Panc1 (cell line): ENCODE results near the gene IGFBP1. TPM values are rescaled to one million over a fixed set of nuclear protein-coding genes. Genes with fewer than 3 reads are reported as not detected.
A peak's percentile ranks its signal among the peaks of the same experiment; 100 is the strongest.

Source experiments
- ATAC-seq: fragments of 200-7000 bp; cut with Tn5 transposase; 2 replicates; pipeline ENCODE4 v1.9.1; 2020; ENCODE audit warnings: mild to moderate bottlenecking, moderate library complexity
- BruUV-seq: library from RNA; stranded (reverse); fragments of 400-500 nt; replicated peaks from 2 replicates; lab custom pipeline; 2021; lab: Mats Ljungman, UMichigan
- CTCF ChIA-PET: fragments of 300-600 bp; sonication (Branson Sonifier 250); formaldehyde crosslinking; loops from one replicate; lab custom pipeline; 2022; ENCODE audit warnings: antibody characterized with exemption; lab: Charles Lee
- POLR2A ChIA-PET: fragments of 300-600 bp; sonication (Branson Sonifier 250); formaldehyde crosslinking; loops from one replicate; lab custom pipeline; 2022; ENCODE audit warnings: antibody characterized with exemption; lab: Charles Lee
- DNase-seq: peaks from one replicate; pipeline ENCODE4 v3.0.0-alpha.2; 2010; ENCODE audit warnings: low read depth, low spot score
- H3K27ac ChIP-seq: 2 replicates; pipeline ENCODE4 v1.5.1; 2011; ENCODE audit warnings: mild to moderate bottlenecking, low read length, inconsistent platforms
- H3K27me3 ChIP-seq: fragments of 200-500 bp; sonication (Bioruptor generic); 2 replicates; pipeline ENCODE4 v1.6.0; 2014; ENCODE audit warnings: low read length, inconsistent platforms; ENCODE audit not compliant: control insufficient read depth, insufficient read depth
- H3K36me3 ChIP-seq: fragments of 200-500 bp; sonication (Bioruptor generic); 2 replicates; pipeline ENCODE4 v1.5.1; 2014; ENCODE audit warnings: inconsistent platforms, mild to moderate bottlenecking, low read length, moderate library complexity; ENCODE audit not compliant: control insufficient read depth, insufficient read depth
- H3K4me1 ChIP-seq: 2 replicates; pipeline ENCODE4 v1.5.1; 2011; ENCODE audit warnings: inconsistent platforms, mild to moderate bottlenecking, low read length, moderate library complexity; ENCODE audit not compliant: control insufficient read depth, insufficient read depth
- H3K4me3 ChIP-seq, 2 experiments: 2 replicates each; pipeline ENCODE4 v1.5.1; 2011 to 2012; ENCODE audit warnings: low read depth in 2 of 2, low read length in 2 of 2, mild to moderate bottlenecking in 2 of 2, inconsistent platforms in 1 of 2, moderate library complexity in 1 of 2
- H3K9me3 ChIP-seq: fragments of 200-500 bp; sonication (Bioruptor generic); 2 replicates; pipeline ENCODE4 v1.5.1; 2014; ENCODE audit warnings: low read depth, mild to moderate bottlenecking, inconsistent platforms, low read length, moderate library complexity; ENCODE audit not compliant: control insufficient read depth, insufficient read depth
- POLR2AphosphoS5 ChIP-seq: IDR thresholded peaks from 2 replicates; pipeline ENCODE4 v1.6.1; 2012; ENCODE audit warnings: mild to moderate bottlenecking, low read depth, low read length, moderate library complexity
- SIN3A ChIP-seq: IDR thresholded peaks from 2 replicates; pipeline ENCODE4 v1.6.1; 2012; ENCODE audit warnings: low read depth, mild to moderate bottlenecking, low read length, moderate library complexity, borderline replicate concordance; ENCODE audit not compliant: insufficient read depth
- TCF7L2 ChIP-seq: IDR thresholded peaks from 2 replicates; pipeline ENCODE4 v1.6.1; 2011; ENCODE audit warnings: mild to moderate bottlenecking, low read depth, low read length, inconsistent platforms
- in situ Hi-C: cut with HindIII; loops from 2 replicates; pipeline ENCODE4 v1.10.0; 2016; ENCODE audit warnings: low sequenced_read_pairs, low pct_unique_long_range_greater_than_20kb
- intact Hi-C: fragments of 100-400 bp; cut with micrococcal nuclease; formaldehyde crosslinking; loops from one replicate; pipeline ENCODE4 v1.10.0; 2022; ENCODE audit not compliant: unreplicated experiment
- total RNA-seq: library from RNA; stranded (reverse); gene quantifications from one replicate; pipeline ENCODE4 v1.2.1, GENCODE V29; 2021; ENCODE audit not compliant: unreplicated experiment
- TF ChIP-seq, protein P1 (sequence below): fragments of 450-650 bp; IDR thresholded peaks from 2 replicates; pipeline ENCODE4 v1.5.1; 2017; ENCODE audit warnings: mild to moderate bottlenecking
- TF ChIP-seq, protein P2 (sequence below), 2 experiments: IDR thresholded peaks; 2 replicates each; pipeline ENCODE4 v1.6.1; 2011 to 2012; ENCODE audit warnings: low read depth in 2 of 2, control low read depth in 1 of 2, low read length in 1 of 2, mild to moderate bottlenecking in 1 of 2, moderate library complexity in 1 of 2; ENCODE audit not compliant: insufficient read depth in 1 of 2

The IGFBP1 gene
- total RNA-seq, 1 experiment from 2014 or later, result 0.33 TPM

DNA sequence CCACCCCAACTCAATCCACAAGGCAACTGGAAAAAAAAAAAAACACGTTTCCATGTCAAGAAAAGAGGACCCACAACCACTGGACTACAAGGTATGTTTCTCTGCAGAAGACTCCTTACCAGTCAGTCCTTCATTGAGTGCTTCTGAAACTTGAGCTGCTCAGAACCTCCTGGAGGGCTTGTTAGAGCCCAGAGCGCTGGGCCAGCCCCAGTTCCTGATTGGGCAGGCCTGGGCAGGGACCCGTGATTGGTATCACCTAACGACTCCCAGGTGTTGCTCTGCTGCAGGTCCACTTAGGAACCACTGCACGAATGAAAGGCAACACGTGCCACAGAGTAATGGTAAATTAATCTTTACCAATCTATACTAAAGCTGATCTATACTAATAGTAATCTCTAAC is 14.9 kb upstream of the IGFBP1 start:
- POLR2A ChIA-PET, result no interaction called here
- intact Hi-C loops, result no loop called here
- TF ChIP-seq TCF7L2, result no peak
- TF ChIP-seq, protein P1, sequence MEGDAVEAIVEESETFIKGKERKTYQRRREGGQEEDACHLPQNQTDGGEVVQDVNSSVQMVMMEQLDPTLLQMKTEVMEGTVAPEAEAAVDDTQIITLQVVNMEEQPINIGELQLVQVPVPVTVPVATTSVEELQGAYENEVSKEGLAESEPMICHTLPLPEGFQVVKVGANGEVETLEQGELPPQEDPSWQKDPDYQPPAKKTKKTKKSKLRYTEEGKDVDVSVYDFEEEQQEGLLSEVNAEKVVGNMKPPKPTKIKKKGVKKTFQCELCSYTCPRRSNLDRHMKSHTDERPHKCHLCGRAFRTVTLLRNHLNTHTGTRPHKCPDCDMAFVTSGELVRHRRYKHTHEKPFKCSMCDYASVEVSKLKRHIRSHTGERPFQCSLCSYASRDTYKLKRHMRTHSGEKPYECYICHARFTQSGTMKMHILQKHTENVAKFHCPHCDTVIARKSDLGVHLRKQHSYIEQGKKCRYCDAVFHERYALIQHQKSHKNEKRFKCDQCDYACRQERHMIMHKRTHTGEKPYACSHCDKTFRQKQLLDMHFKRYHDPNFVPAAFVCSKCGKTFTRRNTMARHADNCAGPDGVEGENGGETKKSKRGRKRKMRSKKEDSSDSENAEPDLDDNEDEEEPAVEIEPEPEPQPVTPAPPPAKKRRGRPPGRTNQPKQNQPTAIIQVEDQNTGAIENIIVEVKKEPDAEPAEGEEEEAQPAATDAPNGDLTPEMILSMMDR, result no peak
- no peak for TF ChIP-seq SIN3A
- no peak for TF ChIP-seq POLR2AphosphoS5
- TF ChIP-seq, protein P2, sequence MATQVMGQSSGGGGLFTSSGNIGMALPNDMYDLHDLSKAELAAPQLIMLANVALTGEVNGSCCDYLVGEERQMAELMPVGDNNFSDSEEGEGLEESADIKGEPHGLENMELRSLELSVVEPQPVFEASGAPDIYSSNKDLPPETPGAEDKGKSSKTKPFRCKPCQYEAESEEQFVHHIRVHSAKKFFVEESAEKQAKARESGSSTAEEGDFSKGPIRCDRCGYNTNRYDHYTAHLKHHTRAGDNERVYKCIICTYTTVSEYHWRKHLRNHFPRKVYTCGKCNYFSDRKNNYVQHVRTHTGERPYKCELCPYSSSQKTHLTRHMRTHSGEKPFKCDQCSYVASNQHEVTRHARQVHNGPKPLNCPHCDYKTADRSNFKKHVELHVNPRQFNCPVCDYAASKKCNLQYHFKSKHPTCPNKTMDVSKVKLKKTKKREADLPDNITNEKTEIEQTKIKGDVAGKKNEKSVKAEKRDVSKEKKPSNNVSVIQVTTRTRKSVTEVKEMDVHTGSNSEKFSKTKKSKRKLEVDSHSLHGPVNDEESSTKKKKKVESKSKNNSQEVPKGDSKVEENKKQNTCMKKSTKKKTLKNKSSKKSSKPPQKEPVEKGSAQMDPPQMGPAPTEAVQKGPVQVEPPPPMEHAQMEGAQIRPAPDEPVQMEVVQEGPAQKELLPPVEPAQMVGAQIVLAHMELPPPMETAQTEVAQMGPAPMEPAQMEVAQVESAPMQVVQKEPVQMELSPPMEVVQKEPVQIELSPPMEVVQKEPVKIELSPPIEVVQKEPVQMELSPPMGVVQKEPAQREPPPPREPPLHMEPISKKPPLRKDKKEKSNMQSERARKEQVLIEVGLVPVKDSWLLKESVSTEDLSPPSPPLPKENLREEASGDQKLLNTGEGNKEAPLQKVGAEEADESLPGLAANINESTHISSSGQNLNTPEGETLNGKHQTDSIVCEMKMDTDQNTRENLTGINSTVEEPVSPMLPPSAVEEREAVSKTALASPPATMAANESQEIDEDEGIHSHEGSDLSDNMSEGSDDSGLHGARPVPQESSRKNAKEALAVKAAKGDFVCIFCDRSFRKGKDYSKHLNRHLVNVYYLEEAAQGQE (IDR thresholded peaks at IDR 0.05; ENCODE audit: insufficient read depth in 1 of 2, low read depth in 2 of 2, low read length in 1 of 2), result no peak
- H3K4me1 ChIP-seq, result no peaks in the 10 kb centered on the region; the same call in 1 of the 2 replicates
- ATAC-seq (no peak), DNase-seq (no peak)
- H3K27ac ChIP-seq, result no peak overlapping the region
- in situ Hi-C loops, result no loop called here
- CTCF ChIA-PET, result no interaction called here
- peaks cover 8% of the 10 kb centered on the region; the same call in 1 of the 2 replicates for H3K27me3 ChIP-seq
- H3K36me3 ChIP-seq, result no peaks in the 10 kb centered on the region
- BruUV-seq, result no TSS peak
- H3K4me3 ChIP-seq, result no peak overlapping the region
- H3K9me3 ChIP-seq, result no peaks in the 10 kb centered on the region

DNA sequence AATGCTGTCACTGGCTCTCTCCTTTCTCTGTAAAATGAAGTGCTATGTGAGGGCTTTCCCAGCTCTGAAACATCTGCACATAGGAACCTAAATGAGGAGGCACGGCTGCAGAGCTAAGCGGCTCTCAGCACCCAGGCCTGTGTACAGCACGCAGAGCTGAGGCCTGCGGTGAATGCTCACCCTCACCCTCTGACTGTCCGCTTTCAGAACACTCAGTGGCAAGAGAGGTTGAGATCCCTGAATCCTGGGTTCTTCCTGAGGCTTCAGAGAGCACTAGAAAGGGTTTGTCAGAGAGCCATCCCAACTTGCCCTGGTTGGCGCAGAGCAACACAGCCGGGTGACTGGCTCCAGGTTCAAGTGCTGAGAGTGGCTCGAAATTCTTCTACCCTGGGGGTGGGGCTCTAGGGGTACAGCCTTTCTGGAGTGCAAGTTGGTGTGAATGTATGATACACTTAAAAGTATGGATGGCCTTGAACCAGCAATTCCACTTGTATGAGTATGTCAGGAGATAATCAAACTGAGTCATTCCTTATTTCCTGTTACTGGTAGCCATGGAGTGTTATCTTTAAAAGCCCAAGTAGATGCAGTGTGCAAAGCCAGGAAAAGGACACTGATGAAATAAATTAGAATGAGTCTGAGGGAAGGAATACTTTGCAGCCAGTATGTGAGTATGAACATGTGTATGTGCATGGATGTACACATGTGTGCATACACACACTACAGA is 13.7 kb upstream of the IGFBP1 start:
- in situ Hi-C loops (no loop called here), intact Hi-C loops (no loop called here)
- TF ChIP-seq POLR2AphosphoS5 (no peak), SIN3A (no peak), TCF7L2 (no peak)
- TF ChIP-seq, protein P1, result no peak
- TF ChIP-seq, protein P2 (IDR thresholded peaks at IDR 0.05; ENCODE audit: insufficient read depth in 1 of 2, low read depth in 2 of 2, low read length in 1 of 2), result no peak
- Histone ChIP-seq H3K4me1 (no peaks in the 10 kb centered on the region; the same call in 1 of the 2 replicates), H3K9me3 (no peaks in the 10 kb centered on the region), H3K27me3 (peaks cover 4% of the 10 kb centered on the region; the same call in 1 of the 2 replicates), H3K4me3 (no peak overlapping the region), H3K27ac (no peak overlapping the region), H3K36me3 (no peaks in the 10 kb centered on the region)
- no peak for DNase-seq
- ChIA-PET POLR2A (no interaction called here), CTCF (no interaction called here)
- ATAC-seq, result peak; percentile 73
- no TSS peak for BruUV-seq
